ENCODE data around the gene MIF4GD. TPM values are rescaled to one million over a fixed set of nuclear protein-coding genes. Genes with fewer than 3 reads are reported as not detected.

Gene MIF4GD
- total and polyA plus RNA-seq, 10 donors: 27.1 to 47.3 (median 36.8) TPM

DNA sequence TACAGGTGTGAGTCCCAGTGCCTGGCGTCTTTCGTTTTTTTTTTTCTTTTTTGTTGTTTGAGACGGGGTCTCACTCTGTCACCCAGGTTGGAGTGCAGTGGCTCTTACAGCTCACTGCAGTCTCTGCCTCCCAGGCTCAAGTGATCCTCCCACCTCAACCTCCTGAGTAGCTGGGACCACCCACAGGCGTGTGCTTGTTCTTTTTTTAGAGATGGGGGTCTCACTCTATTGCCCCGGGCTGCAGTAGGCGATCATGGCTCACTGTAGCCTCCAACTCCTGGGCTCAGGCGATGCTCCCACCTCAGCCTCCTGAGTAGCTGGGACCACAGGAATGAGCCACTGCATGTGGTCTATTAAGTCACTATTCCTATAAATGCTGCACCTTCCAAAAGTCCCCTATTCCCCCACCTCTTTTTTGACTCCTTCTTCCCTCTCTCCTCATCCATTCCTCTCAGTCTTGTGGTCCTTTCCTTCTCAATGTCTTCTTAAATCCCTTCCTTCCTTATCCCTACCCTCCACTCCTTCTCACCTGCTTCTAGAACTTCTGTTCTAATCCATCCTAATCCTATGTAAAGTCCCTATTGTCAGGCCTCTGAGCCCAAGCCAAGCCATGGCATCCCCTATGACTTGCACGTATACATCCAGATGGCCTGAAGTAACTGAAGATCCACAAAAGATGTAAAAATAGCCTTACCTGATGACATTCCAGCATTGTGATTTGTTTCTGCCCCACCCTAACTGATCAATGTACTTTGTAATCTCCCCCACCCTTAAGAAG, 18.8 kb downstream of the MIF4GD start:
- DNase-seq: peak; percentile 19
- intact Hi-C loops (cut with DNase I; ENCODE audit: low total_unique reads): no loop called here
- H3K27ac ChIP-seq: peak overlapping the region in 6 of 8 donors; percentile 31 to 79 (median 58)
- no peak for TF ChIP-seq POLR2AphosphoS5 (IDR thresholded peaks at IDR 0.05)
- TF ChIP-seq, protein P1, sequence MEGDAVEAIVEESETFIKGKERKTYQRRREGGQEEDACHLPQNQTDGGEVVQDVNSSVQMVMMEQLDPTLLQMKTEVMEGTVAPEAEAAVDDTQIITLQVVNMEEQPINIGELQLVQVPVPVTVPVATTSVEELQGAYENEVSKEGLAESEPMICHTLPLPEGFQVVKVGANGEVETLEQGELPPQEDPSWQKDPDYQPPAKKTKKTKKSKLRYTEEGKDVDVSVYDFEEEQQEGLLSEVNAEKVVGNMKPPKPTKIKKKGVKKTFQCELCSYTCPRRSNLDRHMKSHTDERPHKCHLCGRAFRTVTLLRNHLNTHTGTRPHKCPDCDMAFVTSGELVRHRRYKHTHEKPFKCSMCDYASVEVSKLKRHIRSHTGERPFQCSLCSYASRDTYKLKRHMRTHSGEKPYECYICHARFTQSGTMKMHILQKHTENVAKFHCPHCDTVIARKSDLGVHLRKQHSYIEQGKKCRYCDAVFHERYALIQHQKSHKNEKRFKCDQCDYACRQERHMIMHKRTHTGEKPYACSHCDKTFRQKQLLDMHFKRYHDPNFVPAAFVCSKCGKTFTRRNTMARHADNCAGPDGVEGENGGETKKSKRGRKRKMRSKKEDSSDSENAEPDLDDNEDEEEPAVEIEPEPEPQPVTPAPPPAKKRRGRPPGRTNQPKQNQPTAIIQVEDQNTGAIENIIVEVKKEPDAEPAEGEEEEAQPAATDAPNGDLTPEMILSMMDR (IDR thresholded peaks at IDR 0.05 in 8 of 11, conservative IDR thresholded peaks at IDR 0.05 in 3 of 11): no peak
- TF ChIP-seq POLR2A (IDR thresholded peaks at IDR 0.05): no peak
- H3K27me3 ChIP-seq (replicated peaks in 1 of 7): no peaks in the 10 kb centered on the region
- H3K9me3 ChIP-seq: no peaks in the 10 kb centered on the region
- H3K4me1 ChIP-seq: peaks cover 17 to 65% (median 36%) of the 10 kb centered on the region in 6 donors
- H3K4me3 ChIP-seq: no peak overlapping the region
- WGBS, 5 donors: 75 to 82% (median 78%) methylated on average over 8 of the region's 8 CpGs
- peaks cover 0 to 20% (median 0%) of the 10 kb centered on the region in 6 donors for H3K36me3 ChIP-seq

DNA sequence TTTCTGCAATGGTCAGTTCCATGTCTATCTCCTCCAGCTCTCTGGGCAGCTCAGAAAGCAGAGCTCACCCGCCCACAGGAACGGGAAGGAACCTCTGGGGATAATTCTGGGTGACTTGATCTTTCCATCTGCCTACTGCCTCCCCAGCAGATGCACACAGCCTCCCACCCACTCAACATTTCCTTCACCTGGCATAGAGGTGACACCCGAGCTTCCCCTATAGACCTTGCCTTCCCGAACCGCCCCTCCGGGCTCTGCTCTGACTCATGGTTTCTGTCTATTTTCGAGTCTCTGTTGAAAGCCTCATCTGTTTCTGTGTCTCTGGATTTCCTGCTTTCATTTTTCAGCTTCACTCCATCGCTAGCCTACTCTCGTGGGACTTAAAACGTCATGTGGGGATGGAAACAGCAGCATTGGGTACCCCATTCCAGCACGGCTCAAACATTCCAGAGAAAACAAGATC, 21.0 kb downstream of the MIF4GD start:
- TF ChIP-seq POLR2A (IDR thresholded peaks at IDR 0.05) (no peak), POLR2AphosphoS5 (IDR thresholded peaks at IDR 0.05) (peak in 1 of 3 donors; percentile 20)
- TF ChIP-seq, protein P1 (IDR thresholded peaks at IDR 0.05 in 8 of 11, conservative IDR thresholded peaks at IDR 0.05 in 3 of 11): no peak
- intact Hi-C loops (cut with DNase I; ENCODE audit: low total_unique reads): no loop called here

DNA sequence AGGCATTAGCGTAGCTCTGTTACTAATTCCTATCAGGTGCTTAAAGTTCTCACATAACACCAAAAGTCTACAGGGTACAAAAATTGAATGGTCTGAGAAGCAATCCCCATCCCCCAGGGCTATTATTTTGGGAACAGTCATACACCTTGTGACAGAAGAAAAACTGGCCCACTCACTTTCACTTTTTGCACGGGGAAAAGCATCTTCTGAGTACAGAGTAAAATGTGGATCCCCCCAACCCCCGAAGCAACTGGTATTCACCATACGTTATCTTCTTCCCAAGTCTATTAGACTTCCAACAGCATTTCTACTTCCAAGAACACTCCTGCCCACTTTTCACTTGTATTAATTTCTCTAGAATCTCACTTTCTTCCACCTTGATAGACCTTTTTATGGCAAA, 21.5 kb downstream of the MIF4GD start:
- no peak for DNase-seq
- Histone ChIP-seq H3K36me3 (peaks cover 0 to 40% (median 21%) of the 10 kb centered on the region in 6 donors), H3K9me3 (no peaks in the 10 kb centered on the region), H3K27ac (peak overlapping the region in 7 of 8 donors; percentile 19 to 79 (median 57)), H3K4me3 (no peak overlapping the region), H3K27me3 (replicated peaks in 1 of 7) (no peaks in the 10 kb centered on the region), H3K4me1 (peaks cover 14 to 80% (median 47%) of the 10 kb centered on the region in 6 donors)
- TF ChIP-seq POLR2AphosphoS5 (IDR thresholded peaks at IDR 0.05) (no peak), POLR2A (IDR thresholded peaks at IDR 0.05) (no peak)
- TF ChIP-seq, protein P1 (IDR thresholded peaks at IDR 0.05 in 8 of 11, conservative IDR thresholded peaks at IDR 0.05 in 3 of 11): no peak
- 69 to 82% (median 73%) methylated on average over 4 of the region's 4 CpGs for WGBS, 5 donors
- intact Hi-C loops (cut with DNase I; ENCODE audit: low total_unique reads): no loop called here

More for the DNA sequence above, 21.0 kb downstream of the MIF4GD start:
- H3K4me3 ChIP-seq: peak overlapping the region in 1 of 8 donors; percentile 30
- peak overlapping the region; percentile 19 to 79 (median 58) for H3K27ac ChIP-seq
- peaks cover 14 to 77% (median 42%) of the 10 kb centered on the region in 6 donors for H3K4me1 ChIP-seq
- no peak for DNase-seq
- H3K36me3 ChIP-seq: peaks cover 0 to 38% (median 17%) of the 10 kb centered on the region in 6 donors
- WGBS, 5 donors: 30 to 57% (median 39%) methylated on average over 11 of the region's 11 CpGs
- no peaks in the 10 kb centered on the region for H3K9me3 ChIP-seq
- no peaks in the 10 kb centered on the region for H3K27me3 ChIP-seq (replicated peaks in 1 of 7)

DNA sequence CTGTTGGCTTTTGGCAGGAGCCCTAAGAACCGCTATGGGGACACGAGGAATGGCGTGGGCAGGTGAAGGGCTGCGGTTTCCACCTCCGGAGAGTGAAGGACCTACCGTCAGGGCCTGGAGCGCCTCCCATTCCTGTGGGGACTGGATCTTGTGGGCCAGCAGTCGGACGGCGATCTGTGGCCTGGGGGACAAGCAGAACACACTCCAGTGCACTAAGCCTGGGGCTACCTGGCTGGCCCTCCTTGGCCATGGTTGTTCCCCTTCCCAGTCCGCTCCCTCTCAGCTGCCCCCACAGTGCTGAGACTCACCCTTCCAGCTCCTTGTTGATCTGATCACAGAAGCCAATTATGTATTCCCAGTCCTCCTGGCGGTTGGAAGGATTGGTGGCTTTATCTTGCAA, 24.6 kb downstream of the MIF4GD start:
- peaks cover 3 to 72% (median 52%) of the 10 kb centered on the region in 6 donors for H3K36me3 ChIP-seq
- 93 to 98% (median 96%) methylated on average over 6 to 12 of the region's 12 CpGs for WGBS, 5 donors
- no peaks in the 10 kb centered on the region for H3K27me3 ChIP-seq (replicated peaks in 1 of 7)
- peak overlapping the region in 2 of 8 donors; percentile 77 to 89 for H3K27ac ChIP-seq
- intact Hi-C loops (cut with DNase I; ENCODE audit: low total_unique reads): no loop called here
- DNase-seq: no peak
- H3K4me1 ChIP-seq: peaks cover 17 to 89% (median 65%) of the 10 kb centered on the region in 6 donors
- H3K9me3 ChIP-seq: no peaks in the 10 kb centered on the region
- no peak overlapping the region for H3K4me3 ChIP-seq
- TF ChIP-seq POLR2AphosphoS5 (IDR thresholded peaks at IDR 0.05): no peak
- no peak for TF ChIP-seq POLR2A (IDR thresholded peaks at IDR 0.05)
- TF ChIP-seq, protein P1 (IDR thresholded peaks at IDR 0.05 in 8 of 11, conservative IDR thresholded peaks at IDR 0.05 in 3 of 11): no peak
